Trophoblast cell (in vitro differentiated cells and primary cell): ENCODE measurements around the gene EYS.

Source experiments
- DNase-seq, 2 donors: peaks; one replicate each; pipeline ENCODE4 v3.0.0-alpha.2; 2016
- H2AFZ ChIP-seq: 2 replicates; pipeline ENCODE4 v1.6.1; 2013; ENCODE audit warnings: low read length, moderate library complexity, mild to moderate bottlenecking; ENCODE audit not compliant: insufficient read depth, poor library complexity
- H2AK5ac ChIP-seq: 2 replicates; pipeline ENCODE4 v1.6.1; 2013; ENCODE audit warnings: mild to moderate bottlenecking, low read length
- H2BK120ac ChIP-seq: 2 replicates; pipeline ENCODE4 v1.6.1; 2013; ENCODE audit warnings: low read length, mild to moderate bottlenecking, moderate library complexity; ENCODE audit not compliant: insufficient read depth, poor library complexity
- H2BK12ac ChIP-seq: 2 replicates; pipeline ENCODE4 v1.6.1; 2013; ENCODE audit warnings: mild to moderate bottlenecking, low read length, moderate library complexity
- H2BK5ac ChIP-seq: 2 replicates; pipeline ENCODE4 v1.6.1; 2013; ENCODE audit warnings: low read length, low read depth, moderate library complexity, mild to moderate bottlenecking; ENCODE audit not compliant: poor library complexity
- H3K14ac ChIP-seq: 2 replicates; pipeline ENCODE4 v1.6.1; 2013; ENCODE audit warnings: mild to moderate bottlenecking, low read length
- H3K18ac ChIP-seq: 2 replicates; pipeline ENCODE4 v1.6.1; 2013; ENCODE audit warnings: mild to moderate bottlenecking, low read length
- H3K23ac ChIP-seq: 2 replicates; pipeline ENCODE4 v1.6.1; 2013; ENCODE audit warnings: low read length
- H3K27ac ChIP-seq: 2 replicates; pipeline ENCODE4 v1.5.1; 2013; ENCODE audit warnings: low read depth, mild to moderate bottlenecking, inconsistent platforms, low read length, moderate library complexity
- H3K27me3 ChIP-seq: 2 replicates; pipeline ENCODE4 v1.6.1; 2013; ENCODE audit warnings: inconsistent platforms, mild to moderate bottlenecking, low read length, moderate library complexity; ENCODE audit not compliant: insufficient read depth
- H3K36me3 ChIP-seq, 2 experiments: 1 replicate in 1 of 2; 2 replicates in 1 of 2; pipeline ENCODE4 v1.6.1; 2013; ENCODE audit warnings: low read length in 2 of 2, mild to moderate bottlenecking in 2 of 2, moderate library complexity in 1 of 2; ENCODE audit not compliant: insufficient read depth in 2 of 2, control insufficient read depth in 1 of 2
- H3K4ac ChIP-seq: 2 replicates; pipeline ENCODE4 v1.6.1; 2013; ENCODE audit warnings: low read depth, mild to moderate bottlenecking, low read length, moderate library complexity
- H3K4me1 ChIP-seq, 2 experiments: 1 replicate in 1 of 2; 2 replicates in 1 of 2; pipeline ENCODE4 v1.6.1; 2013; ENCODE audit warnings: low read length in 2 of 2, mild to moderate bottlenecking in 2 of 2, moderate library complexity in 1 of 2; ENCODE audit not compliant: insufficient read depth in 2 of 2, control insufficient read depth in 1 of 2
- H3K4me2 ChIP-seq: 2 replicates; pipeline ENCODE4 v1.6.1; 2013; ENCODE audit warnings: inconsistent platforms, mild to moderate bottlenecking, low read length, moderate library complexity
- H3K4me3 ChIP-seq: 2 replicates; pipeline ENCODE4 v1.5.1; 2013; ENCODE audit warnings: mild to moderate bottlenecking, low read depth, low read length, inconsistent platforms
- H3K79me1 ChIP-seq: one replicate; pipeline ENCODE4 v1.6.1; 2013; ENCODE audit warnings: low read length
- H3K79me2 ChIP-seq: 2 replicates; pipeline ENCODE4 v1.6.1; 2013; ENCODE audit warnings: low read length, mild to moderate bottlenecking; ENCODE audit not compliant: control insufficient read depth, insufficient read depth, poor library complexity
- H3K9ac ChIP-seq: 2 replicates; pipeline ENCODE4 v1.6.1; 2013; ENCODE audit warnings: mild to moderate bottlenecking, low read length
- H3K9me3 ChIP-seq: 2 replicates; pipeline ENCODE4 v1.6.1; 2013; ENCODE audit warnings: low read depth, mild to moderate bottlenecking, control low read depth, inconsistent platforms, low read length; ENCODE audit not compliant: insufficient read depth
- H4K12ac ChIP-seq: 2 replicates; pipeline ENCODE4 v1.6.1; 2013; ENCODE audit warnings: low read depth, mild to moderate bottlenecking, low read length, moderate library complexity
- H4K8ac ChIP-seq: 2 replicates; pipeline ENCODE4 v1.6.1; 2013; ENCODE audit warnings: low read depth, mild to moderate bottlenecking, low read length, moderate library complexity
- H4K91ac ChIP-seq: one replicate; pipeline ENCODE4 v1.6.1; 2013; ENCODE audit warnings: low read depth, mild to moderate bottlenecking, low read length, moderate library complexity
- WGBS: extraction: QIAGEN DNeasy Blood & Tissue Kit; methylation state at CpG from one replicate; pipeline ENCODE4 v1.1.7; 2013; ENCODE audit warnings: missing lambda C conversion rate; ENCODE audit not compliant: insufficient read length, insufficient coverage; ENCODE audit errors: extremely low coverage; 5-methylcytosine and 5-hydroxymethylcytosine counted together

EYS gene

GRCh38 chr6:64930681-64931080 lies 776.3 kb downstream of the EYS start:
- Histone ChIP-seq H3K9ac (no peak overlapping the region), H3K27me3 (no peaks in the 10 kb centered on the region), H3K23ac (no peak overlapping the region), H3K4me2 (no peak overlapping the region), H3K79me1 (no peaks in the 10 kb centered on the region), H3K79me2 (no peaks in the 10 kb centered on the region), H2AFZ (no peak overlapping the region), H4K12ac (no peak overlapping the region), H2BK5ac (no peak overlapping the region), H3K18ac (no peak overlapping the region), H3K4ac (no peak overlapping the region), H2BK120ac (no peak overlapping the region), H3K14ac (no peak overlapping the region), H3K9me3 (no peaks in the 10 kb centered on the region), H3K4me1 (peaks cover 4 to 5% of the 10 kb centered on the region in 2 experiments), H4K8ac (no peak overlapping the region), H4K91ac (no peak overlapping the region), H2AK5ac (no peak overlapping the region), H3K27ac (no peak overlapping the region), H3K4me3 (no peak overlapping the region), H3K36me3 (no peaks in the 10 kb centered on the region), H2BK12ac (no peak overlapping the region)
- WGBS: no CpG with 5 or more reads among the region's 2 CpGs
- DNase-seq: no peak

GRCh38 chr6:64926051-64926450 lies 781.0 kb downstream of the EYS start:
- H2AFZ ChIP-seq: no peak overlapping the region
- H2AK5ac ChIP-seq: no peak overlapping the region
- H4K8ac ChIP-seq: no peak overlapping the region
- no peak overlapping the region for H3K18ac ChIP-seq
- no peaks in the 10 kb centered on the region for H3K36me3 ChIP-seq
- DNase-seq: no peak
- no peak overlapping the region for H3K4me2 ChIP-seq
- no peak overlapping the region for H3K23ac ChIP-seq
- no peak overlapping the region for H4K91ac ChIP-seq
- no peak overlapping the region for H2BK12ac ChIP-seq
- H3K79me1 ChIP-seq: no peaks in the 10 kb centered on the region
- H2BK5ac ChIP-seq: no peak overlapping the region
- no peak overlapping the region for H2BK120ac ChIP-seq
- no peaks in the 10 kb centered on the region for H3K27me3 ChIP-seq
- no peaks in the 10 kb centered on the region for H3K9me3 ChIP-seq
- no peak overlapping the region for H3K14ac ChIP-seq
- H3K9ac ChIP-seq: no peak overlapping the region
- H3K4me1 ChIP-seq: peaks cover 6 to 7% of the 10 kb centered on the region in 2 experiments
- H3K79me2 ChIP-seq: no peaks in the 10 kb centered on the region
- H4K12ac ChIP-seq: no peak overlapping the region
- H3K27ac ChIP-seq: no peak overlapping the region
- no peak overlapping the region for H3K4ac ChIP-seq
- no peak overlapping the region for H3K4me3 ChIP-seq

GRCh38 chr6:64920257-64920656 lies 786.8 kb downstream of the EYS start:
- no peak overlapping the region for H3K4me3 ChIP-seq
- H2BK5ac ChIP-seq: no peak overlapping the region
- no peaks in the 10 kb centered on the region for H3K79me2 ChIP-seq
- H2BK12ac ChIP-seq: no peak overlapping the region
- no peak overlapping the region for H4K91ac ChIP-seq
- H3K27me3 ChIP-seq: no peaks in the 10 kb centered on the region
- DNase-seq: no peak
- H4K8ac ChIP-seq: no peak overlapping the region
- no peak overlapping the region for H3K9ac ChIP-seq
- H3K14ac ChIP-seq: no peak overlapping the region
- H3K4me1 ChIP-seq: no peaks in the 10 kb centered on the region
- no peak overlapping the region for H3K18ac ChIP-seq
- no peak overlapping the region for H2AK5ac ChIP-seq
- H2BK120ac ChIP-seq: no peak overlapping the region
- no peak overlapping the region for H3K4me2 ChIP-seq
- no peaks in the 10 kb centered on the region for H3K36me3 ChIP-seq
- H3K23ac ChIP-seq: no peak overlapping the region
- no peaks in the 10 kb centered on the region for H3K9me3 ChIP-seq
- no peak overlapping the region for H4K12ac ChIP-seq
- no peaks in the 10 kb centered on the region for H3K79me1 ChIP-seq
- no peak overlapping the region for H2AFZ ChIP-seq
- H3K27ac ChIP-seq: no peak overlapping the region
- H3K4ac ChIP-seq: no peak overlapping the region
- no CpG with 5 or more reads among the region's 1 CpG for WGBS

- no peak overlapping the region for H2AK5ac ChIP-seq
- H3K9me3 ChIP-seq: no peaks in the 10 kb centered on the region
- H3K18ac ChIP-seq: no peak overlapping the region
- H2BK120ac ChIP-seq: no peak overlapping the region
- no peaks in the 10 kb centered on the region for H3K4me1 ChIP-seq
- H3K23ac ChIP-seq: no peak overlapping the region
- no peak overlapping the region for H2BK5ac ChIP-seq
- no peak overlapping the region for H3K4me3 ChIP-seq
- H3K4ac ChIP-seq: no peak overlapping the region
- H3K4me2 ChIP-seq: no peak overlapping the region
- H3K27ac ChIP-seq: no peak overlapping the region
- no peaks in the 10 kb centered on the region for H3K79me1 ChIP-seq
- H4K12ac ChIP-seq: no peak overlapping the region
- no peak overlapping the region for H3K9ac ChIP-seq
- H2BK12ac ChIP-seq: no peak overlapping the region
- no peaks in the 10 kb centered on the region for H3K36me3 ChIP-seq
- H4K91ac ChIP-seq: no peak overlapping the region
- no peak overlapping the region for H2AFZ ChIP-seq
- no peak overlapping the region for H3K14ac ChIP-seq
- DNase-seq: peak in 1 of 2 donors; percentile 52
- H4K8ac ChIP-seq: no peak overlapping the region
- no peaks in the 10 kb centered on the region for H3K27me3 ChIP-seq
- no peaks in the 10 kb centered on the region for H3K79me2 ChIP-seq
These were observed 792.9 kb downstream of the EYS start for GRCh38 chr6:64914124-64914523.

GRCh38 chr6:64912966-64913365 lies 794.1 kb downstream of the EYS start:
- Histone ChIP-seq H2BK120ac (no peak overlapping the region), H3K79me2 (no peaks in the 10 kb centered on the region), H3K4me1 (no peaks in the 10 kb centered on the region), H3K23ac (no peak overlapping the region), H3K18ac (no peak overlapping the region), H3K14ac (no peak overlapping the region), H2AK5ac (no peak overlapping the region), H3K9ac (no peak overlapping the region), H4K8ac (no peak overlapping the region), H3K27me3 (no peaks in the 10 kb centered on the region), H3K4me2 (no peak overlapping the region), H3K36me3 (no peaks in the 10 kb centered on the region), H2AFZ (no peak overlapping the region), H3K9me3 (no peaks in the 10 kb centered on the region), H4K91ac (no peak overlapping the region), H2BK12ac (no peak overlapping the region), H3K4me3 (no peak overlapping the region), H3K27ac (no peak overlapping the region), H3K79me1 (no peaks in the 10 kb centered on the region), H2BK5ac (no peak overlapping the region), H4K12ac (no peak overlapping the region), H3K4ac (no peak overlapping the region)
- WGBS: no CpG with 5 or more reads among the region's 1 CpG
- no peak for DNase-seq
